NK-92 (cell line): ENCODE results near the gene AP1S1.

Source experiments
- DNase-seq: peaks from one replicate; lab custom pipeline; 2025; ENCODE audit not compliant: unreplicated experiment; lab: John Stamatoyannopoulos, UW

AP1S1 gene

DNA sequence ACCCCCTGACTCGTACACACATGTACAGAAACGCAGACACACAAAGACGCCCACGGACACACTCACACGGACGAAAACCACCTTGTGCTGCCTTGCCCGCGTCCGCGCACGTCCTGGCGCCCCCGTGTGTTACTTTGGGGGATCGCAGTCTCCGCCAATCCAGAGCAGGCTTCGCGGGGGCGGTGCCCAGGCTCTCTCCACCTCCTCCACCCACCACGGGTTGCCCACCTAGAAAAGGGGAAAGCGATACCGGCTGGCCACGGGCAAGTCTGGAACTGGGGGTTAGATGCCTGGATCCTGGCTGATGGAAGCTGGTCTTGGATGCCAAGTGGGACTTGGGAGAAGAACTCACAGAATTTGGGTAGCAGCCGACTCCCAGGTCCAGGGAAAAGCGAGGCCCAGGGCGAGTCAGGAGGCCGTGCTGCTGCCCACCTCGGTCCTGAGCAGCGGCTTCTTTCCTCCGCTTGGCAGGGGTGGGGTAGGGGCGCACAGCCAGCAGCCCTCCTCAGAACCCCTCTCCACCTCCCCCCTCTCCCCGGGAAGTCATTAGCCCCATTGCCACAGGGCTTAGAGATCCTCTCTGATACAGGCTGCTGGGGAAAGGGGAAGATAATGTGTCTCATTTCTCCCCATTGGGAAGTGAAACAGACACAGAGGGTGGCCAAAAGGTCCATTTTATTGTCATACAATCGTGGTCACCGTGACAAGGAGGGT is 15.7 kb downstream of the AP1S1 start:
- no peak for DNase-seq

DNA sequence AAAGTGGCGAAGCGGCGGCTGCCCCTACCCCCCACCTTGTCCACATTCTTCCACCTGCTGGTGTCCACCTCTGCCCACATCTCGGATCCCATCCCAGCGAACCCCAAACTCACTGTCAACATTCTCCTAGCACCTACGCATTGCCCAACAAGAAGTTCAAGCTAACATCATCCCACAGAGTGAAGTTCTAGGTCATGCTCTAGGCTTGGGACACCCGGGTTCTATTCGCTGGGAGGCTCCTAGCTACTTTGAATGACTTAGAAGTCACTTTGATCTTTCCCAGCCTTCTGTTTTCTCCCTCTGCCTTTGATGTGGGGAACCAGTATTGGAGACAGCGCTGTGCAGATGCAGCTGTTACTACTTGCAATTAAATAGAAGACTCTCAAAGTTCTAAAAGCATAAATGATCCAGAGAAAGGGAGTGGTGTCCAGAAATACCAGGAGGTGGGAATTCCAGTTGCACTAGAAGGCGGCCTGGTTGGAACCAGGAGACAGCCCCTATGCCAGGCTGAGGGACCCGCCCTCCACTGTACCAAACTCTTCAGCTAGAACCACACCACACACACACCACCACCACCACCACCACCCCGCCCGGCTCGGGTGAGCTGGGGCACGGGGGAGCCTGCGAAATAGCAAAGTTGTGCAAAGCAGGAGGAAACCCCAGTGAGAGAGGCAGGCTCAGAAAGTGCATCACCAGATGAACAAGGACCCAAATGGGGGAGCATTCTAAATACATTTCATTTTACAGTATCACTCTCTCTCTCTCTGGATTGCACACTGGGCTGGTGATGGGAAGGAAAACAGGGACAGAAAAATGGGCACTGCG is 16.6 kb downstream of the AP1S1 start:
- DNase-seq, result no peak

DNA sequence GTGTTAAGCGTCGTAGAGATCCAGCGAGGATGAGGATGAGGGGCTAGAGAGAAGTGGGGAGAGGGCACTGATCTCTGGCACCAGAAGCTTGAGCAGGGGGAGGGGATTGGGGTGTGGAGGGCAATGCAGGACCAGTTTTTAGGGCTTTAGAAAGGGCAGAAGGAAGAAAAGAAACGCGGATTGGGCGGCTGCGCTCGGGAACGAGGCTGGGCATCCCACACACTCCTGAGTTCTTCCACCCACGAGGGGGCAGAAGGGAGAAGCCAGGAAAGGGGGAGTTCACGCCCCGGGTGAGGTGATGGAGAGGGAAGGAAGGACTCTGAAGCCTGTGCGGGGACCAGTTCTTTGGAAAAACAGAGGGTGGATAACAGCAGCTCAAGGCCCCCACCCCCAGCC is 17.2 kb downstream of the AP1S1 start:
- DNase-seq, result no peak

DNA sequence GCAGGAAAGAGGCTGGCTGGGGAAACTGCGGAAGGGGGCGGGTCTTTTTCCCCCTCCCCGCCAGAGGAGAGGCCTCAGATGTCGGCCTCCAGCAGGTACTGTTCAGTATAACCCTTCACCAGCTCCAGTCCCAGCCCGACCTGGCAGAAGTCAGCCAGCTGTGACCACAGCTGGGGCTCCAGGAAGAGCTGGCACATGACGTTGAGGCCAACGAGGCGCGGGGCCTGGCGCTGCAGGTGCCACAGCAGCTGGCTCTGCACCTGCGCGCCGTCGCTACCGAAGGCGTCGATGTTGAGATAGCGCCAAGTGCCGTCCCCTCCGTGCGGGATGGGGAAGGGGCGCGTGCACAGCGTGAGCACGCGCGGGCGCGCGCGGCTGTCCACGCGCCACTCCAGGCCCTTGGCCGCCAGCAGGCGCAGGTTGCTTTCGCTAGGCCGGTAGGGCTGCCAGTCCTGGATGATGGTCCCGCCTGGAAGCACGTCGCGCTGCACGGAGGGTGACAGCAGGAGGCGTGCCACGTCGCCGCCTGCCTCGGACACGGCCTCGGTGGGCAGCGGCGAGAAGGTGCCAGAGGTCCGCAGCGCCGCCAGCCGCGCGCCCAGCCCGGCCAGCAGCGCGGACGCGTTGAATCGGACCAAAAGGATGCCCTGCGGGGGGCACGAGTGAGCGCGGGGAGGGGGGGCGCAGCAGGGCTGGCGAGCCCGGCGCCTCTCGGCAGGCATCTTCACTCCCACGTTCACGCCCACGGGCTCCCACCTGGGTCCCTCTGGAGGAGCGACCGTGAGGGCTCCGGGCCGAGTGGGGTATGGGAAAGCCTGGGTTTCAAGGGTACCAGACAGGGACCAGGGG is 18.0 kb downstream of the AP1S1 start:
- no peak for DNase-seq

DNA sequence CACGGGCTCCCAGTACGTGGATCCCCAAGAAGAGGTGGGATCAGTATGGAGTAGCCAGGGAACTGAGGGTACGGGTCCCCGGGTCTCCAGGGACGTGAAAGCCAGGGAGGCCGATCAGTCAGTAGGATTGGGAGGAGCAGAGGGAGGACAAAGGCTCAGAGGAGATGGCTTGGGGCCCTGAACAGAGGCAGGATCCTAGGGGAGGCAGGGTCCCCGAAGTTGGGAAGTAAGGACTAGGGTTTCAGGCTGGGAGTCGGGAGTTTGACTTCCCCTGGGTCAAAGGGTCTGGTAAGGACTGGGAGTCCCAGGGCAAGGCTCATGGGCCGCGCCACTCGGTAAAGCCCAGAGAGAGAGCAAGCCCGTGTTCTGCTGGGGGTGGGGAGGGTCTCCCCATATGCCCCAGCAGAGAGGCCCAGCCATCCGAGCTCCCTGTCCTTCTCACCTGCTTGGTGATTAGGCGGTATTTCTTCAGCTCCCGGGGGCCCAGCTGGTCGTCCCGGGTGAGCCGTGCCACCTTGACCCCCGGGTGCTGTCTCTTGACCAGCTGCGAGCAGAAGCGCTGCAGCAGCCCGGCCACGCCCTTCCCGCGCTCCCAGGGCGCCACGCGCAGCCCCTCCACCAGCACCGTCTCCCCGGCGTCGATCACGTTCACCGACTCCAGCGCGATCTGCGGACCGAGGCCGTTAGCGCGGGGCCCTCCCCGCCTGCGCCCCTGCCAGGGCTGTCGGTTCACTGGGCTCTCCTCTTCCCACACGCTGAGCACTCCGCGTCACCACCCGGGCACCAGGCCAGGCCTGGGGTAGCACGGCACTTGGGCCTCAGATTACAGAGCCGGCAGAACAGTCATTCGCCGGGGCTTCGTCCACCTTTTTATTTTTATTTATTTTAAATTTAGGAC is 18.8 kb downstream of the AP1S1 start:
- DNase-seq, result no peak

DNA sequence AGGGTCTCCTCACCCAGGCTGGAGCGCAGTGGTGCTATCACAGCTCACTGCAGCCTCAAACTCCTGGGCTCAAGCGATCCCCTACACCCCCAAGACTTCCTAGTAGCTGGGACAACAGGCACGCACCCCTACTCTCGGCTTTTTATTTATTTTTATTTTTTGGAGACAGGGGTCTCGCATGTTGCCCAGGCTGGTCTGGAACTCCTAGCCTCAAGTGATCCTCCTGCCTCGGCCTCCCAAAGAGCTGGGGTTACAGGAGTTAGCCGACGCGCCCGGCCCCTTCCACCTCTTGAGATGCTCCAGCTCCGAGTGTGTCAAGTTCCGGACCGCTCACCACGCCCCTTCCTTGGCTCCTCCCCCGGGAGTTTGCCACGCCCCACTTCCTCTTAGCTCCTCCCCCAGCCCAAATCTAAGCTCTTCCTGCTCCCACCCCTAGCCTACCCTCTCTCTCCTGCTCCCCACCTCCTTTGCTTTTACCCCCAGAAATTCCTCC is 19.5 kb downstream of the AP1S1 start:
- no peak for DNase-seq

DNA sequence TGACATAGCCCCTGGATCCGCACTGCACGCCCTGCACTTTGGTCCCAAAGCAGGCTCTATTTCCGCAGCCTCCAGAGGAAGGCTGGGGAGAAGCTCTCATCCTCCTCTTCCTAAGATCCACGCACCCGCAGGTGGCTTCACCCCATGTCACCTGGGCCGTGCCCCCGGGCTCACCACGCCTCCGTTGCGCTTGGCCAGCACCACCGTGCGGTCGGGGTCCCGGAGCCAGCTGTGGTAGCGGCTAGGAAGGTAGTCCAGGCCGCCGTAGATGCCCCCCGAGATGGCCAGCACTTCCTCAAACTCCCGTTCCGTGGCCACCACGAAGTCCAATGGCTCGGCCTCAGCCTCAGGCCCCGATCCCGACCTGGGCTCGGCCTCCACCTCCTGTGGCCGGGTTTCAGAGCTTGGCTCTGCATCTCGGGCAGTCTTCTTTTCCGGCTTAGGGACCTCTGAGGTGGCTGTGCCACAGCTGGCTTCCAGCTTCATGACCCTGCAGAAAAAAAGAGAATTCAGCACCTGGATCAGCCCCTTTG is 20.1 kb downstream of the AP1S1 start:
- no peak for DNase-seq

DNA sequence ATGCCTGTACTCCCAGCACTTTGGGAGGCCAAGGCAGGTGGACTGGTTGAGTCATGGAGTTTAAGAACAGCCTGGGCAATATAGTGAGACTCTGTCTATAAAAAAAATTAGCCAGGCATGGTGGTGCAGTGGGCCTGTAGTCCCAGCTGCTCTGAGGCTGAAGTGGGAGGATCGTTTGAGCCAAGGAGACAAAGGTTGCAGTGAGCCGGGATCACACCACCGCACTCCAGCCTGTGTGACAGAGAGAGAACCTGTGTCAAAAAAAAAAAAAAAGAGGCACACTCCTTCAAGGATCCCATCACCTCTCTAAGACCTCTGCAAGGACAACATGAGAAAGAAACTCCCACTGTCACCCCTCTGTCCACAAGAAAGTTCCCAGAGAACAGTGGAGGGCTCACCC is 21.4 kb downstream of the AP1S1 start:
- no peak for DNase-seq

DNA sequence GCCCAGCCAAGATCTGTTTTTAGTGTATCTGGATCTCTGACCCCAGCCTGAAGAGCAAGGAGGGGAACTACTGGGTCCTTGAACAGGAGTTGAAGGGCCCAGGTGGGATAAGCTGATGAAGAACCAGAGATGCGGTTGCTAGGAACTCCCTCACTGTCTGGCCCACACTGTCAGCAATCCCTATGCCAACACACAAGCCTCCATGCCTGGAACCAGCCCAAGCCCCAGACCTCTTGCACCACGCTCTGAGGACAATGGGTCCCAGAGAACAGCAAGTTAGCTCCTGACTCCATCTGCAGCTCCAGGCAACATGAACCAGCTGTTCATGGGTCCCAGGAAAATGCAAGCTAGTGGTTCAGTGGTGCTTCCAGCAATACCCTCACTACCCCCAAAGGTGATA is 23.4 kb downstream of the AP1S1 start:
- no peak for DNase-seq

DNA sequence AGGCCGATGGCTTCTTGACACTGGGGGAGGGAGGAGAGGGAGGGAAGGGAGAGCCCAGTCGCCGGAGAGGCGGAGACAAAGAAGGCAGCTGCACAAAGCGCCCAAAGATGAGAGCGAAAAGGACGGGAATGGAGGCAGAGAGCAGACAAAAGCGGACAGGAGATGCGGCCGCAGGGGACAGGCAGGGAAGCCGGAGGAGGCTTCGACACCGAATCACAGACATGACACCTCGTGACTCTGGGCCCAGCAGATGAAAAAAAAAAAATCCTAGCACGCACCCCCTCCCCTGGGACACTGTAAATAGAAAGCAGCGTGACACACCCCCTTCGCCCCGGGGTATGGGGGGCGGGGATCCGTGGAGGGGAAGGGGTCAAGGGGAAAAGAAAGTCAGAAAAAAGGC is 24.8 kb downstream of the AP1S1 start:
- no peak for DNase-seq

DNA sequence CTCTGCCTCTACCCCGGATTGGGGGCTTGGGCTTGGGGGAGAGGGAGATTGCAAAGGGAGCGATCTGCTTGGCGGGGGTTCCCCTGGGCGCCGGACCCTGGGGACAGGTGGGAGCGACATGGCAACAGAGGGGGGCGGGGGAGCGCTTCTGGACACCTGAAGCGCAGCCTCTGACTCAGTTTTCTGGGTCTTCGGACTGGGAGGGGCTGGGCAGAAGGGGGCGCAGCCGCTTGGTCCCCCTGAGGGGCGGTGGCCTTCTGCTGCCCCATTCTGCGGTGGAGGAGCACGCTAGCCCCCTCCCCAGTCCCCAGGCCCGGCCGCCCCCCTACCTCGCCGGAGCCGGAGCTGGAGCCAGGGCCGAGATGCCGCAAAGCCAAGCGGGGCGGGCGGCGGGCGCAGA is 25.4 kb downstream of the AP1S1 start:
- no peak for DNase-seq

DNA sequence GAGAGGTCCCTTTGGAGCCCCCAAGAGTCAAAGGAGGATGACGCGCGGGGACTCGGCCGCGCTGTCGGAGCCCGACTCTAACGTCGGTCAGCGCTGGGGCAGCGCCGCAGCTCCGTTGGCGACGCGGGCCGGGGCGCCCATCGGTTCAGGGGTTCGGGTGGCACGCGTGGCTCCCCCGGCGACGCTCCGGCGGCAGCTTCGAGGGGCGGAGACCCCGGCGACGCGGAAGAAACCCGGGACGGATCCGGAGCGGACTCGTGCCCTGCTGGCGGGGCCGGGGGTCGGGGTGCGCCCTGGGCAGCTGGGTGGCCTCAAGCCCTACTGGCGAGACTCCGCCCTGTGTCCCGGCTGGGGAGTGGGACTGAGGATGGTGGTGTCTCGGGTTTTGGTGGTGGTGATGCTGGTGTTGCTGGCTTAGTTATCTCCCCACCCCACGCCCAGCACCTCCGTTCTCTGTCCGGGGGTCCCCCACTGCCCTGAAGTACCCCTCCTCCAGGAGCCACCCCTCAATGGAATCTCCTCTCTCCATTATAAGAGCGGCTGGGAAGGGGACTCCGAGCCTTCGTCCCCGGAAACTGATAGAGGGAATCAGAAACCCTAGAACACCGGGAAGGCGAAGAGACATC is 26.0 kb downstream of the AP1S1 start, which contains the start of gene NAT16:
Gene NAT16 (minus strand): TSS at position 164 of the 626 bp plus-strand sequence. CDS start 5,486 bp downstream, outside the sequence.
- no peak for DNase-seq

DNA sequence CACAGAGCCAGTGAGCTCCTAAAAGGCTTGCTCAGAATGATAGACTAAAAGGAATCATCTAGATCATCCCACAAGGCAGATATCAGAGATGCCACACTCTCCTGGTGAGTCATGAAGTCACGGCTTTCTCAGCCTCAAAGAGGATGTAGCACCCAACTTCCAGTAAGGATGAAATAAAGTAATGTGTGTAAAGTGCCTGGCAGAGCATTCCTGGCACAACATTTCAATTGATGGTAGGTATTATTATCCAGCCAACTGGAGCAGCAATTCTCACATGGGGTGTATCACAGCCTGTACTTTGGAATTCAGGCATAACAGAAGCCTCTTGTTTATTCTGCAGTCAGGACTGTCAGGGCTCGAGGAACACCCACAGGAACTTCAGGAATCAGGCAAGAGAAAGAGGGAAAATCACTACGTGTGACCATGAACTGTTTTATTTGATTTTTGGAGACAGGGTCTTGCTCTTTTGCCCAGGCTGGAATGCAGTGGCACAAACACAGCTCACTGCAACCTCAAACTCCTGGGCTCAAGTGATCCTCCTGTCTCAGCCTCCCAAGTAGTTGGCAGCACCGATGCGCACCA is 31.1 kb downstream of the AP1S1 start:
- no peak for DNase-seq

DNA sequence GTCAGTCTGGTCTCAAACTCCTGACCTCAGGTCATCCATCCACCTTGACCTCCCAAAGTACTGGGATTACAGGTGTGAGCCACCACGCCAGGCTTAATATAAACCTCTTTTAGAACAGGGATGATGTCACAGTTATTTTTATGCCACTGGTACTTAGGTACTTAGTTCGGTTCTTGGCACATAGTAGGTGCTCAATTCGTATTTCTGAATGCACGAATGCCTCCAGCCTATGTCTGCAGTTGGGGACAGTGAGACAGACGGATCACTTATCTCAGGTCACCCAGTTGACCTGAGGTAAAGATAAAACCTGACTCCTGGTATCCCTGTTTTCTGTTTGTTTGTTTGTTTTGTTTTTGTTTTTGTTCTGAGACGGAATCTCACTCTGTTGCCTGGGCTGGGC is 31.9 kb downstream of the AP1S1 start:
- no peak for DNase-seq

DNA sequence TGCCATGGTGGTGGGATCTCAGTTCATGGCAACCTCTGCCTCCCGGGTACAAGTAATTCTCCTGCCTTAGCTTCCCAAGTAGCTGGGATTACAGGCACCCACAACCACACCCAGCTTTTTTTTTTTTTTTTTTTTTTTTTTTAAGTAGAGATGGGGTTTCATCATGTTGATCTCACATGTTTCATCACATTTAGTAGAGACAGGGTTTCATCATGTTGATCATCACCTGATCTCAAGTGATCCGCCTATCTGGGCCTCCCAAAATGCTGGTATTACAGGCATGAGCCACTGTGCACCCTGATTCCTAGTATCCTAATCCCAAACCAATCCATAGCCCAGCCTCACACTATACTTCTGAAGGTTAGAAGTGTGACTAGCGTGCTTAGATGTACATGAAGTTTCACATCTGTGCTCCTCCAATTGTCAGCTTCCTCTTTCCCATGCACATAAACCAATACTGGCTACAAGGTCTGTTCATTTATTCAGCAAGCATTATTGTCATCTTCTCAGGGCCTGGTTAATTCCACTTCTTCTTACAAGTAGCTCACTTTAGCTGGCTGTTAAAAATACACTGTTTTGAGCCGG is 32.7 kb downstream of the AP1S1 start:
- no peak for DNase-seq

DNA sequence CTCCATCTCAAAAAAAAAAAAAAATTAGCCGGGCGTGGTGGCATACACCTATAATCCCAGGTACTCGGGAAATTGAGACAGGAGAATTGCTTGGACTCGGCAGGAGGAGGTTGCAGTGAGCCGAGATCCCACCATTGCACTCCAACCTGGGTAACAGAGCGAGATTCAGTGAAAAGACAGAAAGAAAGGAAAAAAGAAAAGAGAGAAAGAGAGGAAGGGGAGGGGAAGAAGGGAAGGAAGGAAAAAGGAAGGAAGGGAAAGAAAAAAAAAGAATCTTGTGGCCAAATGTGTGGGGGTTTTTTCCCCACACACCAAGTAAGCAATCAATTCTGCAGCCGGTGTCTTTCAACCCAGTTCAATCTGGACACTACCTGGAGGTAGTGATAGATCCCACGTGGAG is 34.8 kb downstream of the AP1S1 start:
- DNase-seq, result no peak

DNA sequence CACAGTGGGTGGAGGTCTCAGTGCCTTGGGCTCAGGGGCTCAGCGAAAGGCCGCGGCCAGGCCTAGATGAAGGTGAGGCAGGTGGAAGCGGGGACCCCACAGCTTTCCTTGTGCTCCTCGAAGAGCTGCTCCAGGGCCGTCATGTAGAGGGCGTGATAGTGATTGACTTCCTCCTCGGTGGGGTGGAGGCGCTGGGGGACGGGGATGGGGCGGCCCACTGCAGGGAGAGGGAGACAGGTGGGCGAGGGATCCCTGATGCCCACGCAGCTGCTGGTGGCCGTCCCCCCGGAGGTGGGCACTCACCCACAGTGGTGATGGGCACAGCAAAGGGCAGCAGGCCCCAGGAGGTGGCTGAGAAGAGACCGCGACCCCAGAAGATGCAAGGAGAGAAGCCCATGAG is 41.6 kb downstream of the AP1S1 start:
- no peak for DNase-seq

DNA sequence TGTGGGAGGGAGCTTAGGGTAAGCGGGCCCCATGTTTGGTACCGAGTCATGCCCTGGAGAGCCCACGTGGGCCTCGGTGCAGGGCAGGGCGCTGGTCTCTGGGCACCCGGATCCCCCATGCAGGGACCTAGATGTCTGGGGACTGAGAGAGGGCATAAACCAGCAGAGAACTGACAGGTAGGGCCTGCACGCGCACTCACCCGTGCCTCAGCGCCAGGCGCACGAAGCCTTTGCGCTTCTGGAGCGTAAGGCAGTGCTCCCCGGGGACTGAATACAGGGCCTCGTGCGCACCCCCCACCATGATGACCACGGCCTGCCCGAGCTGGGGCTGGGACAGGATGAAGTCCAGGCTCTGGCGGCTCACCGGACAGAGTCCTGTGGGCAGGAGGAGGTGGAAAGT is 43.7 kb downstream of the AP1S1 start:
- DNase-seq, result no peak

DNA sequence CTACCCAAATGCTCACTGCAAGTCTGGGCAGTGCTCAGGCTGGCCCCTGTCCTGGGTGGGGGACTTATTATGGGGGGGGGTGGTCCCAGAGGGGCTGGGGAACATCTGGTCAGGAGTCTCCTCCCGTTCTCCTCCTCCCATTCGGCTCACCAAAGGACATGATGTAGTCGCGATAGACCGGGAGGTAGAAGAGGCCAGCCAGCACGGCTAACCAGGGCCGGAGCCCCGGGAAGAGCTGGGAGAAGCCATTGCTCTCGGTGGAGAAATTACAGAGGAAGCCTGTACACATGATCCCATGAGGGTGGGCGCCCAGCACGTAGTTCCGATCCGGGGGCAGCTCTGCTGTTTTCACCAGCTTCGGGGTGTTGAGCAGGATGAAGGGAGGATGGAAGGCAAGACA is 44.2 kb downstream of the AP1S1 start:
- DNase-seq, result no peak
